Glutamatergic neuron (in vitro differentiated cells): ENCODE results near the gene FLT1. TPM values are rescaled to one million over a fixed set of nuclear protein-coding genes. Genes with fewer than 3 reads are reported as not detected.

Experiments used
- DNase-seq: peaks from one replicate; pipeline ENCODE4 v3.0.0; 2022
- H3K27ac Mint-ChIP-seq: one replicate; pipeline ENCODE4 v1.8.0; 2020; ENCODE audit warnings: mild to moderate bottlenecking, mixed read lengths, inconsistent platforms; ENCODE audit not compliant: unreplicated experiment
- H3K27me3 Mint-ChIP-seq: one replicate; pipeline ENCODE4 v1.8.0; 2020; ENCODE audit warnings: mild to moderate bottlenecking, moderate library complexity, mixed read lengths, inconsistent platforms; ENCODE audit not compliant: unreplicated experiment
- H3K36me3 Mint-ChIP-seq: one replicate; pipeline ENCODE4 v1.8.0; 2020; ENCODE audit warnings: mild to moderate bottlenecking, mixed read lengths, inconsistent platforms; ENCODE audit not compliant: unreplicated experiment
- H3K4me1 Mint-ChIP-seq: one replicate; pipeline ENCODE4 v1.8.0; 2020; ENCODE audit warnings: mild to moderate bottlenecking, low read depth, mixed read lengths, inconsistent platforms; ENCODE audit not compliant: unreplicated experiment
- H3K4me3 Mint-ChIP-seq: one replicate; pipeline ENCODE4 v1.8.0; 2020; ENCODE audit warnings: mild to moderate bottlenecking, mixed read lengths, inconsistent platforms; ENCODE audit not compliant: unreplicated experiment
- H3K9me3 Mint-ChIP-seq: one replicate; pipeline ENCODE4 v1.8.0; 2020; ENCODE audit warnings: mild to moderate bottlenecking, moderate library complexity, mixed read lengths, inconsistent platforms; ENCODE audit not compliant: unreplicated experiment
- CTCF ChIP-seq: fragments of 200-600 bp; sonication (generic); IDR thresholded peaks from one replicate; pipeline ENCODE4 v1.5.0; 2021; ENCODE audit not compliant: partially characterized antibody, unreplicated experiment
- total RNA-seq: library from RNA; stranded (reverse); fragmentation: NEBNext Ultra II Directional; extraction: Animal tissue kit (Norgen Biotek cat#: 25700); gene quantifications from one replicate; pipeline ENCODE4 v1.2.1, GENCODE V29; 2021; ENCODE audit not compliant: unreplicated experiment

Gene FLT1
- total RNA-seq, 1 donor from 2014 or later: 49.8 TPM

- Mint-ChIP-seq H3K36me3 (no peaks in the 10 kb centered on the region), H3K9me3 (peaks cover 3% of the 10 kb centered on the region), H3K27me3 (no peaks in the 10 kb centered on the region), H3K4me3 (no peak overlapping the region), H3K4me1 (peaks cover 27% of the 10 kb centered on the region), H3K27ac (no peak overlapping the region)
- DNase-seq: no peak
- TF ChIP-seq CTCF: no peak
Measured at GRCh38 chr13:28406733-28407266, 88.1 kb downstream of the FLT1 start.

GRCh38 chr13:28402057-28402381, 92.9 kb downstream of the FLT1 start:
- no peaks in the 10 kb centered on the region for H3K4me1 Mint-ChIP-seq
- H3K27me3 Mint-ChIP-seq: no peaks in the 10 kb centered on the region
- no peak for DNase-seq
- no peak overlapping the region for H3K4me3 Mint-ChIP-seq
- H3K9me3 Mint-ChIP-seq: no peaks in the 10 kb centered on the region
- TF ChIP-seq CTCF: no peak
- no peaks in the 10 kb centered on the region for H3K36me3 Mint-ChIP-seq
- H3K27ac Mint-ChIP-seq: no peak overlapping the region

- Mint-ChIP-seq H3K27ac (no peak overlapping the region), H3K27me3 (no peaks in the 10 kb centered on the region), H3K4me3 (no peak overlapping the region), H3K4me1 (no peaks in the 10 kb centered on the region), H3K36me3 (no peaks in the 10 kb centered on the region), H3K9me3 (no peaks in the 10 kb centered on the region)
- no peak for TF ChIP-seq CTCF
- DNase-seq: no peak
Measured at GRCh38 chr13:28401303-28402056, 93.4 kb downstream of the FLT1 start.

GRCh38 chr13:28396053-28396452, 98.9 kb downstream of the FLT1 start:
- Mint-ChIP-seq H3K27ac (no peak overlapping the region), H3K27me3 (no peaks in the 10 kb centered on the region), H3K4me3 (no peak overlapping the region), H3K9me3 (no peaks in the 10 kb centered on the region), H3K4me1 (peaks cover 1% of the 10 kb centered on the region), H3K36me3 (no peaks in the 10 kb centered on the region)
- no peak for TF ChIP-seq CTCF
- DNase-seq: no peak

DNA sequence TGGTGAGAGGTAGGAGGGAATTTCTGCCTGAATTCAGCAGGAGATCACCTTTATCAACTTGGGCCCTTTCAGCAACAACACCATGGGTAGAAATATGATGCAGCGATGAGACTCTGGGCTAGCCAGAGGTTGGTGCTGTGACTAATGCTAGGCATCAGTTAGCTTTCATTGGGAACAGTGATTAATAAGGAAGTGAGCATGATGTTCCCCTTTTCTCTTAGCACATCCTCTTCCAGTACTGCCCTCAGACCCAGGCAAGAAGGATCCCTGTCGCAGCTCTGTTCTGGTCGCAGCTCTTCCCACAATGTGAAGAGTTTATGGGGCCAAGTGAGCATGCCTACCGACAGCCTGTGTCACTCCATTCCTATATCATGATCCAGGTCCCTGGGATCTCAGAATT, 100.5 kb downstream of the FLT1 start:
- TF ChIP-seq CTCF: no peak
- no peaks in the 10 kb centered on the region for H3K27me3 Mint-ChIP-seq
- H3K4me3 Mint-ChIP-seq: no peak overlapping the region
- H3K4me1 Mint-ChIP-seq: peaks cover 1% of the 10 kb centered on the region
- no peaks in the 10 kb centered on the region for H3K9me3 Mint-ChIP-seq
- H3K36me3 Mint-ChIP-seq: no peaks in the 10 kb centered on the region
- H3K27ac Mint-ChIP-seq: no peak overlapping the region
- no peak for DNase-seq
